Measurements from ENCODE around the gene PARL.

Gene PARL

GRCh38 chr3:183924956-183925355 is 40.3 kb upstream of the PARL start:
- Histone ChIP-seq H3K27me3 (no peaks in the 10 kb centered on the region), H3K4me3 (ENCODE audit: low read depth, low read length) (no peak overlapping the region), H3K36me3 (peaks cover 40% of the 10 kb centered on the region), H3K4me1 (no peaks in the 10 kb centered on the region), H3K9me3 (no peaks in the 10 kb centered on the region)
- no peak for TF ChIP-seq CTCF (IDR thresholded peaks at IDR 0.05; ENCODE audit: low read depth, low read length)
- DNase-seq: no peak

- no peak for TF ChIP-seq CTCF (IDR thresholded peaks at IDR 0.05; ENCODE audit: low read depth, low read length)
- Histone ChIP-seq H3K4me3 (ENCODE audit: low read depth, low read length) (no peak overlapping the region), H3K4me1 (no peaks in the 10 kb centered on the region), H3K27me3 (no peaks in the 10 kb centered on the region), H3K9me3 (no peaks in the 10 kb centered on the region), H3K36me3 (peaks cover 45% of the 10 kb centered on the region)
- DNase-seq: no peak
Measured at GRCh38 chr3:183924543-183924942, 39.9 kb upstream of the PARL start.

- Histone ChIP-seq H3K27me3 (no peaks in the 10 kb centered on the region), H3K4me1 (no peaks in the 10 kb centered on the region), H3K9me3 (no peaks in the 10 kb centered on the region), H3K4me3 (ENCODE audit: low read depth, low read length) (no peak overlapping the region), H3K36me3 (peaks cover 39% of the 10 kb centered on the region)
- DNase-seq: no peak
- no peak for TF ChIP-seq CTCF (IDR thresholded peaks at IDR 0.05; ENCODE audit: low read depth, low read length)
Measured at GRCh38 chr3:183922421-183922820, 37.7 kb upstream of the PARL start.

GRCh38 chr3:183921096-183921495 is 36.4 kb upstream of the PARL start:
- H3K4me3 ChIP-seq (ENCODE audit: low read depth, low read length): no peak overlapping the region
- TF ChIP-seq CTCF (IDR thresholded peaks at IDR 0.05; ENCODE audit: low read depth, low read length): no peak
- DNase-seq: no peak
- no peaks in the 10 kb centered on the region for H3K4me1 ChIP-seq
- no peaks in the 10 kb centered on the region for H3K9me3 ChIP-seq
- H3K36me3 ChIP-seq: peaks cover 30% of the 10 kb centered on the region
- H3K27me3 ChIP-seq: no peaks in the 10 kb centered on the region

GRCh38 chr3:183920416-183920815 is 35.7 kb upstream of the PARL start:
- no peak for TF ChIP-seq CTCF (IDR thresholded peaks at IDR 0.05; ENCODE audit: low read depth, low read length)
- no peaks in the 10 kb centered on the region for H3K27me3 ChIP-seq
- no peak overlapping the region for H3K4me3 ChIP-seq (ENCODE audit: low read depth, low read length)
- H3K36me3 ChIP-seq: peaks cover 29% of the 10 kb centered on the region
- DNase-seq: no peak
- H3K9me3 ChIP-seq: no peaks in the 10 kb centered on the region
- H3K4me1 ChIP-seq: no peaks in the 10 kb centered on the region

- Histone ChIP-seq H3K27me3 (no peaks in the 10 kb centered on the region), H3K36me3 (peaks cover 20% of the 10 kb centered on the region), H3K4me3 (ENCODE audit: low read depth, low read length) (no peak overlapping the region), H3K9me3 (no peaks in the 10 kb centered on the region), H3K4me1 (no peaks in the 10 kb centered on the region)
- DNase-seq: no peak
- TF ChIP-seq CTCF (IDR thresholded peaks at IDR 0.05; ENCODE audit: low read depth, low read length): no peak
Measured at GRCh38 chr3:183918178-183918577, 33.5 kb upstream of the PARL start.
